NOMO-1 treated with DMSO at 0.1 percent for 48 hours (cell line): Measurements from ENCODE around the gene CCDC158.
A peak's percentile ranks its signal among the peaks of the same experiment; 100 is the strongest.
"Not testable (repeated sequence)": the region's sequence is repeated elsewhere in the genome, so short reads cannot be mapped to it uniquely, and the experiment has no call there.

Experiments used
- DNase-seq: peaks from one replicate; lab custom pipeline; 2025; ENCODE audit not compliant: unreplicated experiment; lab: John Stamatoyannopoulos, UW

Gene CCDC158

DNA sequence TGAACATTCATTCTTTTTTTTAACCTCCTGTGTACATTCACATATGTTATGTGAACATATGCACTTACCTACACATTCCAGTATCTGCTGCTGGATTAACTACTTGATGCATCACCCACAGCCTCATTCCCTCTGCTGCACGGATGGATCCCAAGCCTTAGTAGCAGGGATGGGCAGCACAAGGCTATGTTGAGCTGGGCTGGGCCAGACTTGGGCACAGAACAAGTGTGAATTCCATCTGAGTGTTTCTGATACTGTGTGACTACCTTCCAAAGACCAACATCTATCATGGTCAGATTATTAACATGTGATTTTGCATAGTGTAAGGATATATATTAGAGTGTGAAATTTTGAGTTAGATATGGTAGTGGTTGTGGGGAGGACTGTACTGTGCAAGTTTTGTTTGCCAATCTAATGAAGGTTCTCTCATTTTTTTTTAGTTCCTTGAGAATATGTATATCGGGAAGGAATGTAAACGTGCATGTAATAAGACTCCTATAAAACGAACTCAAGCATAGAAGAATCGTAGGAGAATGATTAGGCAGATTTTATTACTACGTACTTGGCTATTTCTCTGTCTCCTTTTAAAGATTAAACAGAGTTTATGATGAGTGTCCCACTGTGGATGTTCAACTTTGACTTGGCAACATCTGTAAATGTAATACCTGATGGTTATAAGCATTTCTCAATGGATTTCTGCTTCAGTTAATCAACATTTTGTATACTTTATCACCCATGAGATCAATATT, 137.8 kb downstream of the CCDC158 start:
- no peak for DNase-seq

DNA sequence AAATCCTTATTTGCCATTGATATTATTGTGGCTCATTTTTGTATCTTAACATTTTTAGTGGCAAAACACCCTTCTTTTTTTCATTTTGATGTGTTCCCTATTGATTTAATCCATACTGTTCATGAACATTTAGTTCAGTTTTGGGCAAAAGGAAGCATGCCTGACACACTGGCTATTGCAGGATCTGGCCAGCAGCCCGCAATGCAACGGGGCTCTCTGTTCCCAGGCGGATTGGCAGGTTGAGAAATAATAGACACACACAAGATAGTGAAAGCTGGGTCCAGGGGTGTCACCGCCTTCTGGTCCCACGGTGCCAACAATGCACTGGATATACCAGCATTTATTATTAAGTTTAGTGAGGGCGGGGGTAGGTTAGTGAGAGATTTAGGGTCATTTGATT, 139.3 kb downstream of the CCDC158 start:
- DNase-seq = not testable (repeated sequence)

DNA sequence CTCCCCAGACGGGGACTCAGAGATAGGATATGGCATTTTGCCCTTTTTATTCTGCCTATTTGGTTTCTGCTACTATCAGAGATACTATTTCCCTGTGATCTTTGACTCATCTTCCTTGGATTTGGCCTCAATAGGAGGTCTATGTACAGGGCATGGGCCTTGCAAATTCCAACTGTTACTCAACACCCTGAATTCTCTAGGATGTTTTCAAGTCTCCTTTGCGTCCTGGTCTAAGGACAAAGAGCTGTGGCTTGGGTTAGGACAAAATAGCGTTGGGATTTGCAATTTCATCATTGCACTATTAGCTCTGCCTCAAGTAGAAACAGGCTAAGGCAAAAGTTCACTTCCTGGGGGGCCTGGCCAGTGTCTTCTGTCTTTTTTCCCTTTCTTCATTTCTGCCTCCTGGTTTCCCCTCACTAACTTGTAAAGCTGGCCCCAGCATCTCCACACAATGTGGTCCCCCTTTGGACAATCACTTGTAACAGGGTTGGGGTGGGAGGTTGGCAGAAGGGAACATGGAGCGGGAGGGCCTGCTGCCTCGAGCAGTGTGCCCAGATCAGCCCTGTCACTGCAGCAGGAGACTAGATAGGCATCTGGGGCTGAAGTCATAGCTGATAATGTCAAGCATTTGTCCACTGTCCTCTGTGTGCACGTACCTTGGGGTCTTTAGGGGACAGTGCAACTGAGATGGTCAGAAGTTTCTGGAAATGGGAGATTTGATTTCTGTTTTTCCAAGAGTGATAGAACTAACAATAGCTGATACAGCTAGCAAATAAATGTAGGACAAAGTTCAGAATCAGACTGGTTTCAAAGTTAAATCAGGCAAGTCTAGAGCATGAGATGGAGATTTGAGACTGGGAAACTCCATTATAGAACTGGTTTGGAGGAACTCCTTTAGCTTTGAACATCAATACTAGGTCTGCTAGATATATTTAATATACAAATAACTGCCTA, 140.2 kb downstream of the CCDC158 start:
- no peak for DNase-seq

DNA sequence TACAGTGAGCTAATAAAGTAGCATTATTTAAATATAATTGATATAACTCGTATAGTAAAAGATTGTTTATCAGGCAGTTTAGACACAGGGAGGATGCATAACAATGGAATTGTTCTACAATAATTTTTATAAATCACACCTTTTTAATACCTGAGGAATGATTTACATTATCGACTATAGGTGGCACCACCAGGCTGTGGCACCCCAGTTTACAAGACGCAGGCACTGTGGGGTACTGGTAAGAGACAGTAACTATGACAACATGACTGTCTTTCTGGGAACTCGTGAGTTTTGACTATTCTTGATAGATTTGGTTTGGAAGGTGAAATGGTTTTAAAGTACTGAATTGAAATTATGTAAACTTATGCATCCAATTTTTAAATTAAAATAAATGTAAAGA, 141.5 kb downstream of the CCDC158 start:
- DNase-seq = no peak

DNA sequence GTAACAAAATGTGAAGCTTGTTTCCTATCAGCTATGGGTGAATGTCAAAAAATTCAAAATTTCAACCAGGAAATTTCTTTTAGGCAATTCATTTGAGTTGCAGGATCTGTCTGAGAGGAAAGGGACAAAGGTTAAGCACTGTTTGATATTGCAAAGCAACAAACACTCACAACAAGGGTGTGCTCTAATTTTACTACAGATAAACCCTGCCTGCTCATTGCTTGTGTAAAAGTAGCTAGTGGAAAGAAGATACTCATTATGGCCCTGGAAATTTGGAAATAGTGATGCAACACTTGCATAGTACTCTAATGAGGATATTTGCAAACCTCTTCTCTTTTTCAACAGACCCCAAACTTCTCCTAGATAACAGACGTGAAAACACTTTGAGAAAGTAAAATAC, 142.4 kb downstream of the CCDC158 start:
- DNase-seq = peak; percentile 79

DNA sequence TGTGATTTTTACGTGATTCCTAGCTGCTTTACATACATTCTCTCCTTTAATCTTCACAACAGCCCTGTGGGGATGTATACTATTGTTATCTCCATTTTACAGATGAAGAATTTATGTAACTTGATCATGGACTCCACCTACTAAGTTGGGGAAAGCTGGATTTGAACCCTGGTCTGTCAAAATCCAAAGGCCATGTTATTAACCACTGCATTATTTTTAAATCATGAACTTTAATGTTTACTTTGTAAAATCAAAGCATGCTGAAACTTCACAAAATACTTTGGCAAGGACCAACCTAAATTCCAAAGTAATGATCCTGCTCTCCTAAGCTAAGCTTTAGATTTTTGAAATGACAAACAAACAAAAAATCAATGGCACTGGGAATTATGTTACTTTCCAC, 143.3 kb downstream of the CCDC158 start:
- no peak for DNase-seq

DNA sequence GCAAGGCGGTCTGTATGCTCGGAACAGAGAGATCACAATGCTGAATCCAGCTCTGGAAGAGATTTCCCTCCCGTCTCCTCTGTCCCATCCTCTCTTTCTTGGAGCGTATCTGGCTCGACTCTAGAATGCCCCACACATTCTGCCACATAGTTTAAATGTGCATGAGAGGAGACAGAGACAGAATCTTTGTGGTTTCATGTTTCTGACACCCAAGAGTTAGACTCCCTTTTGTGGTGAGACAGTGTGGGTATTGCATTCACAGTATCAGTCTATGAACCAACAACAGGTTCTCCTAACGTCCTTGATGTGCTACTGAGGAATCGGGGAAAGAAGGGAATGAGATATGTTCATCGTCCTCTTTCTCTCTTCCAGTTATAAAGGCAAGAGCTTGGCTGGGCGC, 144.1 kb downstream of the CCDC158 start:
- DNase-seq = no peak

DNA sequence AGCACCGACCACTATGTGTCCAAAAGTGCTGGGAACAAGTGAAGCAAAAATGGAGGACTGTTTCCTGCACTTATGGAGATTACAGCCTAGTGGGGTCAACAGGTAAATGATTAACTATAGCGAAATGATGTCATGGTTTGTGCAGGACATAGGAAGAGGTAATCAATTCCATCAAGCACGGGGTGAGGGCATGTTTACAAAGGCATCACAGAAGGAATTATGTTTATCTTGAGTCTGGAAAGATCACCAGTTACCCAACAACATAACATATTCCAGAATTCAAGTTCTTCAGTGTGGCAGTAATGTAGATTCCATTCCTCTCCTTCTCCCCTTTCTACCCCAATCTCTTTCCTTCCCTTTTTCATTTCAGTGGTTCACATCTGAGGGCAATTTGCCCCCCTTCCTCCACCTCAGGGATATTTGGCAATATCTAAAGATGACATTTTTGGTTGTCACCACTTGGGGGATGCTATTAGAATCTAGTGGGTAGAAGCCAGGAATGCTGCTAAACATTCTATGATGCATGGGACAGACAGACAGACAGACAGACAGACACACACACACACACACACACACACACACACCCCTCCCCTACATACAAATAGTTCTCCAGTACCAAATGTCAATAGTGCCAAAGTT, 145.3 kb downstream of the CCDC158 start:
- DNase-seq = peak; percentile 47

DNA sequence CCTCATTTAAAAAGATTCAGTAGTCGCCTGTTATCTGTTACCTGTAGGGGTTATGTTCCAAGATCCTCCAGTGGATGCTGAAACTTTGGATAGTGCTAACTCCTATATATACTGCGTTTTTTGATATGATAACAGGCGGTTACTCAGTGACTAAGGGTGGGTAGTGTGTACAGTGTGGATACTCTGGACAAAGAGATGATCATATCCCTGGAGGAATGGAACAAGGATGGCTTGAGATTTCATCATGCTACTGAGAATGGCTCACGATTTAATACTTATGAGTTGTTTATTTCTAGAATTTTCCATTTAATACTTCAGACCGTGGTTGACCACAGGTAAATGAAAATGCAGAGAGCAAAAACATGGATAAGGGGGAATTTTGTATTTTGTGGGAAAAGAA, 147.9 kb downstream of the CCDC158 start:
- no peak for DNase-seq

DNA sequence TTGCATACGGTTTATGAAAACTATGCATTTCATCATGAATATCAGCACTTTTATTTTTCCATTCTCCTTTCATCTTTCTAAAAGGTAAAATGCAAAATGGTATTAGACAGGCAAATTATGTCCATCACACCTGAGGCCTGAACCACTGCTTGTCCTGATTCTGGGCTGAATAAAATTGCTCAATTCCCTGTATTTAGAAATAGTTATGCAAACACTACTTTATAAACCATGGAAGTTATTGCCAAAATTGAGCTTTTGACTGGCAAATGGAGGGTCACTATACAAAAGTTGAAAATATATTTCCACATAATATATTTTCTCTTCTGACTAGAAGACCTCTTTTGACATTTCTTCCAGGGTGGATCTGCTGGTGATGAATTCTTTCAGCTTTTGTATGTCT, 148.4 kb downstream of the CCDC158 start:
- DNase-seq = no peak

DNA sequence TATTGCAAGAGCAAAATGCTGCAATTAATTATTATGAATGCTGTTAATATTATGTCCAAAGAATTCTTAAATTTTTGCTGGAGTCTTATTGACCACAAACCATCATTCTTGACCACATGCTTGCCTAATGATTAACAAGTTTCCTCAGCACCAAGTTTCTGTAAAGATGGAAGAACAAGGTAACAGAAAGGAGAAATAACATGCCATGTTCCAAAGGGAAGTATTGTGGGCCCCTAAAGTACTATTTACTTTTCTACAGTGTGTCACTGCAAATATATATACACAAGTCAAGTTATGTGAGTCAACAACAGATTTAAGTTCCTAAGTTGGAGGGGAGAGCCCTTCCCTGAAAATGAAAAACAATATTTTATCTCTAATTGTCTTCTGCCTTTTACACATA, 148.9 kb downstream of the CCDC158 start:
- DNase-seq = no peak

DNA sequence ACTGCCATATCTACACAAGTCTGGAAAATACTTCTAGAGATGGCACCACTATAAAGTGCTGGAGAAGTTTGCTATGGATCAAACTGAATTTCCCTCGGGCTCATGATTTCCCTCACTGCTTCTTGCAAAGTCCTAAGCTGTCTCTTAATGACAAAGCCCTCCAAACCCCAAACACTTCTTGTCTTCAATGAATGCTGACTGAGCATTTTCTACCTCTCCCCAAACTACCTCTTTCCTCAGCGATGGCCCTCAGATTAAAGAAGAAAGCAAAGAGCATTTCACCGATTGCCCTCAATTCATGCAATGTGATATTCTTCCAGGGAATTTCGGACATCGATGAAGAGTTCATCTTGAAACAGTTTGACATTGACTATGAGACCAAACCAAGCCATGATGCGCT, 149.7 kb downstream of the CCDC158 start:
- DNase-seq = no peak

DNA sequence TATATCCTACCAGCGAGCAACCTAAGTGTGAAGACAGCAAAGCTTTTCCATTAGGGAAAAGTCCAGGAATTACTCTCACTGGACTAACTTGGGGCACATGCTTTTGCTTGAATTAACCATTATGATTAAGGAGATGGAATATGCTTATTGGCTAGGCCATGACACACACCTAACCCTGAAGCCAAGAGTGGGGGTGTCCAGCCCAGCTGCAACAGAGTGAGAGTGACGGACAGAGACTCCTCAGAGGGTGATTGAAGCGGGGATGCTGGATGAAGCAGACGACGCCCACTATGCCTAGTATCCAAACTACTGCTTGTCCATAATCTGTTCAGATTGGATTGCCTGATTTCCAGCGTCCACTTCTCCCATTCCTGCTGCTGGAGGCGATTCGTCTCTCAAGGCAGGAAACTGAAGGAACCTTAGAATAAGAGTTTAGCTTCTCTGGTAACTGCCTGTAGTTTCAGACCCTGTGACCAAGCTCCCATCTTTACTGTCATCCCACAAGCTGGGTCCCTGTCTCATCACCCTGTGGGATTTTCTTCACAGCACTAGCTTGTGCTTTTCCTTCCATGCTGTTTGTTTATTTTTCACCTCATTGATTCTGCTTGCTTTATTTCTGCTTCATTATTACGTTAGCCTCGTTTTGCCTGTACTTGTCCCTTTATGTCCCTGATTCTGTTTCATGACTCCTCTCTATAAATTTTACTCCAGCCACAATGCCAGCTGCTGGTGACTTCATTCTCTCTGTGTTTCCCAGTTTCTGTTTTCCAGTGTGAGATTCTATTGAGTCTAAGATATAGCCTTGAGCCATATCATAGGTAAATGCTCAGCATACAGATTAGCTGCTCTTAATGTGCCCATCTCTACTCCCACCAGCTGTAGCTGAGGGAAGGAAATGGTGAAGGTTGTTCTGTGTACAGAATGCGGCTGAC, 150.4 kb downstream of the CCDC158 start:
- DNase-seq = no peak

DNA sequence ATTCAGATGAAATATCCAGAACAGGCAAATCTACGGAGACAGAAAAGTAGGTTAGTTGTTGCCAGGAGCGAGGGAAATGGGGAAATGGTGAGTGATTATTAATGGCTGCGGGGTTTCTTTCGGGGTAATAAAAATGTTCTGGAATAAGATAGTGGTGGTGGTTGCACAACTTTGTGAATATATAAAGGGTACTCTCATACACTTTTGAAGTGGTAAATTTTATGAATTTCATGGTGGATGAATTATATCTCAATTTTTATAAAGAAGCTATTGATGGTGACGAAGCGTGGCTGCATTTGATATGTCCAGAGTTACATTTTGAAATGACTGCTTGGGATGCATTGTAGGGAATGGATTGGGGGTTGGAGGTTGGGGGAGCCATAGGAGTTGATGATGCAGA, 153.1 kb downstream of the CCDC158 start:
- DNase-seq = no peak

DNA sequence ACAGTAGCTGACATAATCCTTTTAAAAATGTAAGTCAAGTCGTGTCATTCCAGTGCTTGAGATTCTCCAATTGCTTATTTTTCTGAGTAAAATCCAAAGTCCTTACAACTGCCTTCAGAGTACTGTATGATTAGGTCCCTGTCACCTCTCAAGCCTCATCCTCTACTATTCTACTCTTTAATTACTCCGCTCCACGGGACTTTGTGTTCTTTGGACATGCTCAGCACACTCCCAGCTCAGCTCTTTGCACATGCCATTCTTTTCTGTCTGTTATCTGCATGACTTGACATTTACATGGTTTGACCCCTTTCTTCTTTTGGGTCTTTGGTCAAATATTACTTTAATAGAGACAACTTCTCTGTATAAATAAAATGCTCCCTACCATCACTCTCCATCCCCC, 154.3 kb downstream of the CCDC158 start:
- DNase-seq = no peak

DNA sequence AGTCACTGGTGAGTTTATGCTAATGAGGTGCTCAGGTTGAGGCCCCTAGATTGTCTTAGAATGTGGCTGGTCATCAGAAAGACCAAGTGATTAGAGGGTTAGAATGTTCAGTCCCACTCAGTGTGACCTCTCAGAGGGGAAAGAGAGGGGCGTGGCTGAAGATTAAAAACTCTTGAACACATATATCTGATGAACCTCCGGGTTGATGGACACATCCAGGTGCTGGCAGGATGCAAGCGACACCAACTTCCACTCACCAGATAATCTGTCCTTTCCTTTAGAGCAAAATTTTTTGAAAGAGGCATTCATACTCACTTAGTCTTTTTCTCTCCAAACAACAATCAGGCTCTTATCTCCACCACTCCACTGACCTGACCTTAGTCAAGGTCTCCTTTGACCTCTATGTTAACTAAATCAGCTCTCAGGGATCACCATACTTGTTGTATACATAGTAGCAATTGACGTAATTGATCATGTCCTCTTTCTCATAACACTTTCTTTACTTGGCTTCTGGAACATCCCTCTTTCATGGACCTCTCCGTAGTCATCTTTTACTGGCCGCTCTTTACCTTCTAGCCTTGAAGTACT, 155.2 kb downstream of the CCDC158 start:
- no peak for DNase-seq
